Right lobe of liver (tissue), 6 donors: ENCODE measurements around the gene SH3RF1. TPM values are rescaled to one million over a fixed set of nuclear protein-coding genes. Genes with fewer than 3 reads are reported as not detected.

Experiments used
- ATAC-seq, 4 donors: fragments of 200-7000 bp; cut with Tn5 transposase; one replicate each; pipeline ENCODE4 v1.9.1; 2020; ENCODE audit warnings: mild to moderate bottlenecking in 4 of 4, moderate library complexity in 4 of 4
- DNase-seq, 3 donors: peaks; one replicate each; pipeline ENCODE4 v3.0.0-alpha.2; 2020
- H3K27ac ChIP-seq, 3 donors: fragments of 200-600 bp; one replicate each; pipeline ENCODE4 v1.8.0; 2022
- H3K27me3 ChIP-seq, 2 donors: fragments of 200-600 bp; one replicate each; pipeline ENCODE4 v1.8.0; 2022
- H3K36me3 ChIP-seq, 4 donors: fragments of 200-600 bp; sonication (generic) in 1 of 4; one replicate each; pipeline versions ENCODE4 v1.5.1 to v1.8.0; 2017 to 2022; ENCODE audit warnings: control low read depth in 1 of 4
- H3K4me1 ChIP-seq, 4 donors: fragments of 200-600 bp; sonication (generic) in 1 of 4; one replicate each; pipeline versions ENCODE4 v1.5.1 to v1.8.0; 2017 to 2022; ENCODE audit warnings: control low read depth in 1 of 4
- H3K4me3 ChIP-seq, 3 donors: fragments of 200-600 bp; one replicate each; pipeline ENCODE4 v1.8.0; 2022
- H3K9me3 ChIP-seq, 4 donors: fragments of 200-600 bp; sonication (generic) in 1 of 4; one replicate each; pipeline versions ENCODE4 v1.5.1 to v1.8.0; 2017 to 2022; ENCODE audit warnings: control low read depth in 1 of 4
- POLR2A ChIP-seq: fragments of 450-650 bp; IDR thresholded peaks from one replicate; pipeline ENCODE4 v1.6.1; 2017; ENCODE audit warnings: antibody characterized with exemption, mild to moderate bottlenecking
- WGBS: methylation state at CpG from one replicate; pipeline ENCODE4 v1.1.6; 2018; ENCODE audit warnings: low coverage, low lambda C conversion rate; ENCODE audit not compliant: insufficient coverage; ENCODE audit errors: missing lambda C conversion rate; 5-methylcytosine and 5-hydroxymethylcytosine counted together
- intact Hi-C, 2 donors: fragments of 100-400 bp; cut with DNase I; formaldehyde crosslinking; loops; one replicate each; pipeline versions ENCODE4 v1.11.2 to v1.14.1; 2022
- total RNA-seq, 6 experiments: library from RNA; depleted of rRNA in 2 of 6; stranded (reverse); fragments of >200 nt in 2 of 6; fragmentation: NEBNext Ultra II Directional in 3 of 6; extraction: Animal tissue kit (Norgen Biotek cat#: 25700) in 3 of 6; gene quantifications; one replicate each; pipeline versions ENCODE4 v1.1.0 to v1.2.4, GENCODE V29; 2016 to 2023
- TF ChIP-seq, protein P1 (sequence below), 4 donors: fragments of 200-600 bp in 3 of 4; fragments of 450-650 bp in 1 of 4; IDR thresholded peaks; one replicate each; pipeline versions ENCODE4 v1.5.1 to v1.8.0; 2016 to 2022; ENCODE audit warnings: antibody characterized with exemption in 4 of 4, mild to moderate bottlenecking in 2 of 4
- donor health status: DM: no; HTN: yes; CAD: no.
- donor health status: DM: no; HTN: no; CAD: no.
- donor health status: DM: no; HTN: no; CAD: no.
- donor health status: DM: no; HTN: yes; CAD: no.
- donor health status: DM: no; HTN: yes; CAD: no.

SH3RF1 gene
- total RNA-seq, 6 experiments from 2014 or later, result 5.5 to 11.0 (median 7.3) TPM

- H3K36me3 ChIP-seq, result no peaks in the 10 kb centered on the region
- H3K9me3 ChIP-seq, result no peaks in the 10 kb centered on the region
- WGBS, result 74% methylated on average over 2 of the region's 2 CpGs
- intact Hi-C loops, result no loop called here
- H3K4me1 ChIP-seq, result no peaks in the 10 kb centered on the region
- TF ChIP-seq POLR2A, result no peak
- TF ChIP-seq, protein P1, sequence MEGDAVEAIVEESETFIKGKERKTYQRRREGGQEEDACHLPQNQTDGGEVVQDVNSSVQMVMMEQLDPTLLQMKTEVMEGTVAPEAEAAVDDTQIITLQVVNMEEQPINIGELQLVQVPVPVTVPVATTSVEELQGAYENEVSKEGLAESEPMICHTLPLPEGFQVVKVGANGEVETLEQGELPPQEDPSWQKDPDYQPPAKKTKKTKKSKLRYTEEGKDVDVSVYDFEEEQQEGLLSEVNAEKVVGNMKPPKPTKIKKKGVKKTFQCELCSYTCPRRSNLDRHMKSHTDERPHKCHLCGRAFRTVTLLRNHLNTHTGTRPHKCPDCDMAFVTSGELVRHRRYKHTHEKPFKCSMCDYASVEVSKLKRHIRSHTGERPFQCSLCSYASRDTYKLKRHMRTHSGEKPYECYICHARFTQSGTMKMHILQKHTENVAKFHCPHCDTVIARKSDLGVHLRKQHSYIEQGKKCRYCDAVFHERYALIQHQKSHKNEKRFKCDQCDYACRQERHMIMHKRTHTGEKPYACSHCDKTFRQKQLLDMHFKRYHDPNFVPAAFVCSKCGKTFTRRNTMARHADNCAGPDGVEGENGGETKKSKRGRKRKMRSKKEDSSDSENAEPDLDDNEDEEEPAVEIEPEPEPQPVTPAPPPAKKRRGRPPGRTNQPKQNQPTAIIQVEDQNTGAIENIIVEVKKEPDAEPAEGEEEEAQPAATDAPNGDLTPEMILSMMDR (IDR thresholded peaks at IDR 0.05), result no peak
- DNase-seq (no peak), ATAC-seq (no peak)
- H3K4me3 ChIP-seq, result no peak overlapping the region
- H3K27ac ChIP-seq, result no peak overlapping the region
- no peaks in the 10 kb centered on the region for H3K27me3 ChIP-seq
Observed at GRCh38 chr4:169212981-169213380, 57.8 kb downstream of the SH3RF1 start.

- intact Hi-C loops, result no loop called here
- no peaks in the 10 kb centered on the region for H3K36me3 ChIP-seq
- no peaks in the 10 kb centered on the region for H3K27me3 ChIP-seq
- no peak overlapping the region for H3K27ac ChIP-seq
- TF ChIP-seq, protein P1 (IDR thresholded peaks at IDR 0.05), result no peak
- TF ChIP-seq POLR2A, result no peak
- peaks cover 0 to 4% (median 0%) of the 10 kb centered on the region in 4 donors for H3K4me1 ChIP-seq
- WGBS, result 78% methylated on average over 3 of the region's 3 CpGs
- ATAC-seq (no peak), DNase-seq (no peak)
- H3K9me3 ChIP-seq, result no peaks in the 10 kb centered on the region
- H3K4me3 ChIP-seq, result no peak overlapping the region
Observed at GRCh38 chr4:169210504-169211118, 60.1 kb downstream of the SH3RF1 start.

- H3K9me3 ChIP-seq, result no peaks in the 10 kb centered on the region
- intact Hi-C loops, result no loop called here
- DNase-seq (no peak), ATAC-seq (no peak)
- H3K4me3 ChIP-seq, result no peak overlapping the region
- peaks cover 0 to 4% (median 0%) of the 10 kb centered on the region in 4 donors for H3K4me1 ChIP-seq
- no peaks in the 10 kb centered on the region for H3K27me3 ChIP-seq
- H3K27ac ChIP-seq, result no peak overlapping the region
- WGBS, result 66% methylated on average over 4 of the region's 5 CpGs
- TF ChIP-seq POLR2A, result no peak
- TF ChIP-seq, protein P1 (IDR thresholded peaks at IDR 0.05), result no peak
- H3K36me3 ChIP-seq, result no peaks in the 10 kb centered on the region
Observed at GRCh38 chr4:169209388-169209883, 61.3 kb downstream of the SH3RF1 start.

- Histone ChIP-seq H3K27me3 (no peaks in the 10 kb centered on the region), H3K4me3 (no peak overlapping the region), H3K27ac (no peak overlapping the region), H3K9me3 (no peaks in the 10 kb centered on the region), H3K36me3 (no peaks in the 10 kb centered on the region), H3K4me1 (peaks cover 0 to 4% (median 0%) of the 10 kb centered on the region in 4 donors)
- DNase-seq (no peak), ATAC-seq (no peak)
- 100% methylated on average over 1 of the region's 1 CpG for WGBS
- TF ChIP-seq, protein P1 (IDR thresholded peaks at IDR 0.05), result no peak
- no peak for TF ChIP-seq POLR2A
- intact Hi-C loops, result no loop called here
Observed at GRCh38 chr4:169208516-169208915, 62.2 kb downstream of the SH3RF1 start.
